Calu3 (cell line): ENCODE measurements around the gene PANX2. TPM values are rescaled to one million over a fixed set of nuclear protein-coding genes. Genes with fewer than 3 reads are reported as not detected.

Experiments
- BruUV-seq: library from RNA; stranded (reverse); fragments of 400-500 nt; replicated peaks from 2 replicates; lab custom pipeline; 2021; lab: Mats Ljungman, UMichigan
- CTCF ChIA-PET: fragments of 300-600 bp; sonication (Branson Sonifier 250); formaldehyde crosslinking; loops from one replicate; lab custom pipeline; 2022; ENCODE audit warnings: antibody characterized with exemption; lab: Charles Lee
- DNase-seq: peaks from one replicate; pipeline ENCODE4 v3.0.0; 2022
- H3K27ac Mint-ChIP-seq: one replicate; pipeline ENCODE4 v1.8.0; 2022; ENCODE audit warnings: mixed read lengths; ENCODE audit not compliant: unreplicated experiment
- H3K27me3 Mint-ChIP-seq: one replicate; pipeline ENCODE4 v1.8.0; 2022; ENCODE audit warnings: mixed read lengths; ENCODE audit not compliant: unreplicated experiment
- H3K36me3 Mint-ChIP-seq: one replicate; pipeline ENCODE4 v1.8.0; 2022; ENCODE audit warnings: mild to moderate bottlenecking, moderate library complexity, mixed read lengths; ENCODE audit not compliant: insufficient read depth, unreplicated experiment
- H3K4me1 Mint-ChIP-seq: one replicate; pipeline ENCODE4 v1.8.0; 2022; ENCODE audit warnings: mild to moderate bottlenecking, low read depth, mixed read lengths; ENCODE audit not compliant: unreplicated experiment
- H3K4me3 Mint-ChIP-seq: one replicate; pipeline ENCODE4 v1.8.0; 2022; ENCODE audit warnings: mild to moderate bottlenecking, low read depth, moderate library complexity, mixed read lengths; ENCODE audit not compliant: unreplicated experiment
- H3K9me3 Mint-ChIP-seq: one replicate; pipeline ENCODE4 v1.8.0; 2022; ENCODE audit warnings: low read depth, mixed read lengths; ENCODE audit not compliant: unreplicated experiment
- CTCF ChIP-seq: fragments of 200-600 bp; IDR thresholded peaks from one replicate; pipeline ENCODE4 v1.8.0; 2022; ENCODE audit warnings: antibody characterized with exemption; ENCODE audit not compliant: unreplicated experiment
- intact Hi-C: fragments of 100-400 bp; cut with micrococcal nuclease; formaldehyde crosslinking; loops from one replicate; pipeline ENCODE4 v1.10.0; 2022; ENCODE audit not compliant: unreplicated experiment
- total RNA-seq: library from RNA; stranded (reverse); gene quantifications from 2 replicates; pipeline ENCODE4 v1.2.3, GENCODE V29; 2022

PANX2 gene
- total RNA-seq, 1 experiment from 2014 or later = 2.0 TPM

DNA sequence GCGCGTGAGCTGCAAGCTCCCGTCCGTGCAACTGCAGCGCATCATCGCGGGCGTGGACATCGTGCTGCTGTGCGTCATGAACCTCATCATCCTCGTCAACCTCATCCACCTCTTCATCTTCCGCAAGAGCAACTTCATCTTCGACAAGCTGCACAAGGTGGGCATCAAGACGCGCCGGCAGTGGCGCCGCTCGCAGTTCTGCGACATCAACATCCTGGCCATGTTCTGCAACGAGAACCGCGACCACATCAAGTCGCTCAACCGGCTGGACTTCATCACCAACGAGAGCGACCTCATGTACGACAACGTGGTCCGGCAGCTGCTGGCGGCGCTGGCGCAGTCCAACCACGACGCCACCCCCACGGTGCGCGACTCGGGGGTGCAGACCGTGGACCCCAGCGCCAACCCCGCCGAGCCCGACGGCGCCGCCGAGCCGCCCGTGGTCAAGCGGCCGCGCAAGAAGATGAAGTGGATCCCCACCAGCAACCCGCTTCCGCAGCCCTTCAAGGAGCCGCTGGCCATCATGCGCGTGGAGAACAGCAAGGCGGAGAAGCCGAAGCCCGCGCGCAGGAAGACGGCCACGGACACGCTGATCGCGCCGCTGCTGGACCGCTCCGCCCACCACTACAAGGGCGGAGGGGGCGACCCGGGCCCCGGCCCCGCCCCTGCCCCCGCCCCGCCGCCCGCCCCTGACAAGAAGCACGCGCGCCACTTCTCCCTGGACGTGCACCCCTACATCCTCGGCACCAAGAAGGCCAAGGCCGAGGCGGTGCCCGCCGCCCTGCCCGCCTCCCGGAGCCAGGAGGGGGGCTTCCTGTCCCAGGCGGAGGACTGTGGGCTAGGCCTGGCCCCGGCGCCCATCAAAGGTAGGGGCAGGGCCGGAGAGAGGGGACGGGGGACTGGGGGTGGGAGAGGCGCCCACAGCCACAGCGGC lies 7.3 kb downstream of the PANX2 start:
- Mint-ChIP-seq H3K9me3 (no peaks in the 10 kb centered on the region), H3K36me3 (peaks cover 7% of the 10 kb centered on the region), H3K4me1 (no peaks in the 10 kb centered on the region), H3K27ac (no peak overlapping the region), H3K4me3 (no peak overlapping the region), H3K27me3 (no peaks in the 10 kb centered on the region)
- TF ChIP-seq CTCF = no peak
- DNase-seq = no peak
- CTCF ChIA-PET = no interaction called here
- intact Hi-C loops = no loop called here
- no TSS peak for BruUV-seq

GRCh38 chr22:50178471-50178864 lies 7.9 kb downstream of the PANX2 start:
- Mint-ChIP-seq H3K36me3 (peaks cover 12% of the 10 kb centered on the region), H3K27ac (no peak overlapping the region), H3K4me1 (no peaks in the 10 kb centered on the region), H3K9me3 (no peaks in the 10 kb centered on the region), H3K4me3 (no peak overlapping the region), H3K27me3 (no peaks in the 10 kb centered on the region)
- intact Hi-C loops = no loop called here
- CTCF ChIA-PET = no interaction called here
- no peak for TF ChIP-seq CTCF
- no peak for DNase-seq
- BruUV-seq = no TSS peak

DNA sequence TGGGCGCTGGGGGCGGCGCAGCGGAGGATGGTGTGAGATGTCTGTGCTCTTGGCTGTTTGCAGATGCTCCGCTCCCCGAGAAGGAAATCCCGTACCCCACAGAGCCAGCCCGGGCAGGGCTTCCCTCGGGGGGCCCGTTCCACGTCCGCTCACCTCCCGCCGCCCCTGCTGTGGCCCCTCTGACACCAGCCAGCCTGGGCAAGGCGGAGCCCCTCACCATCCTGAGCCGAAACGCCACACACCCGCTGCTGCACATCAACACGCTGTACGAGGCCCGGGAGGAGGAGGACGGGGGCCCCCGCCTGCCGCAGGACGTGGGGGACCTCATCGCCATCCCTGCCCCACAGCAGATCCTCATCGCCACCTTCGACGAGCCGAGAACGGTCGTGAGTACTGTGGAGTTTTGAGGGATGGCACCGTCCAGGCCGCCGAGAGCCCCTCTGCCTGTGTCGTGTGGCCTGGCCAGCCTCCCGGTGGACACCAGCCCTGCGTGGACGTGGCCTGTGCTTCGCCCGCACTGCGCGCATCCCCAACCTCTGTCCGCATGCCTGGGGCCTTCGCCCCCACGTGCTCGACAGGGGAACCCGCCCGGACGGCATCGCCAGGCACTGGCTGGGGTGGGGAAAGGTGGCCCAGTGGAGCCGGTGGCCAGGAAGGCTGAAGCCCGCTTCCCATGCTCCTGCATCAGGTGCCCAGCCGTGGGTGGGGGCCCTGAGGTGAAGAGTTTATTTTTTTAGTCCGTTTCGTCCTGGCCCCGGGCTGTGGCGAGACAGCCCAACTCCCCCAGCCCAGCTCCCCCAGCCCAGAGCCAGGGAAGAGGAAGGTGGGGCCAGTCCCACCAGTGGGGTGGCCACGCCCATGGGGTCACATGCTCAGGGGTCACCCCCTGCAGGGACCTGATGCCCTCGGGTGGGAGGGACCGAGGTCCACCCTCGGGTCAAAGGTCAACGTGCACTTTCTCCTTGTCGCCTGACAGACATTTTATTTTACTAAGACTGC lies 8.6 kb downstream of the PANX2 start:
- Mint-ChIP-seq H3K27ac (no peak overlapping the region), H3K4me1 (no peaks in the 10 kb centered on the region), H3K4me3 (no peak overlapping the region), H3K9me3 (no peaks in the 10 kb centered on the region), H3K36me3 (peaks cover 12% of the 10 kb centered on the region), H3K27me3 (no peaks in the 10 kb centered on the region)
- CTCF ChIA-PET = no interaction called here
- intact Hi-C loops = no loop called here
- DNase-seq = no peak
- no peak for TF ChIP-seq CTCF
- no TSS peak for BruUV-seq

DNA sequence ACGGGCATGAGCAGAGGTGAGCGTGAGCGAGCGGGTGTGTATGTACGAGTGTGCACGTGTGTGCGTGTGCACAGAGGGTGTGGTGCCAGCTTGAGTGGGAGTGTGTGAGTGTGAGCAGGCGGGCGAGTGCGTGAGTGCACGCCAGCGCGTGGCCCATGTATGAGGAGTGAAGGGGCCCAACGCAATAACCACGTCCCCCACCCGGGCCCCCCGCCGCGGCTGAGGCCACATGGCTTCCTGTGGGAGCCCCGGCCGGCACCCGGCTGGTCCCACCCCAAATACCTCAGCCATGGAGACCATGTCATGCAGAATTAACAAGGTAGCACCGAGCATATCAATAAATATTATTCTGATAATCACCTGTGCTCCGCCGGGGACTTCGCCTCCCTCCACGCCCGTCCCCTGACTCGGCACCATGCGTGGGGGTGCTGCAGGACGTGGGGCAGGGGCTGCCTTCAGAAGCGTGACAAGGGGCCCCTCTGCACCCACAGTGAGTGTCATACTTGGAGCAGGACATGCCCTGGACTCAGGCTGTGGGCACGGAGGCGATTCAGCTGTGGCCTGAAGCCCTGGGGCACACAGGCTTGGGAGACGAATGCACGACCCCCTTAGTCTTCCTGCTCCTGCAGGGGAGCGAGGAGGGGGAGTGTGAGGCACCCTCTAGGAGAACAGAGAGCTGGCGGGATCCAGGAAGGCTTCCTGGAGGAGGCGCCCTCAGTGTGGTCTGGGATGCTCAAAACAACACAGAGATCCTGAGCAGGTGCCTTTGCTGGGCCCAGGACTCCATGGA lies 9.6 kb downstream of the PANX2 start:
- TF ChIP-seq CTCF = no peak
- Mint-ChIP-seq H3K9me3 (no peaks in the 10 kb centered on the region), H3K4me1 (no peaks in the 10 kb centered on the region), H3K27ac (no peak overlapping the region), H3K36me3 (peaks cover 12% of the 10 kb centered on the region), H3K27me3 (no peaks in the 10 kb centered on the region), H3K4me3 (no peak overlapping the region)
- CTCF ChIA-PET = no interaction called here
- no TSS peak for BruUV-seq
- no peak for DNase-seq
- intact Hi-C loops = no loop called here
